ENCODE data around the gene TSC22D3.

GRCh38 chrX:107763647-107764046, 11.9 kb downstream of the TSC22D3 start:
- TF ChIP-seq, protein P1, sequence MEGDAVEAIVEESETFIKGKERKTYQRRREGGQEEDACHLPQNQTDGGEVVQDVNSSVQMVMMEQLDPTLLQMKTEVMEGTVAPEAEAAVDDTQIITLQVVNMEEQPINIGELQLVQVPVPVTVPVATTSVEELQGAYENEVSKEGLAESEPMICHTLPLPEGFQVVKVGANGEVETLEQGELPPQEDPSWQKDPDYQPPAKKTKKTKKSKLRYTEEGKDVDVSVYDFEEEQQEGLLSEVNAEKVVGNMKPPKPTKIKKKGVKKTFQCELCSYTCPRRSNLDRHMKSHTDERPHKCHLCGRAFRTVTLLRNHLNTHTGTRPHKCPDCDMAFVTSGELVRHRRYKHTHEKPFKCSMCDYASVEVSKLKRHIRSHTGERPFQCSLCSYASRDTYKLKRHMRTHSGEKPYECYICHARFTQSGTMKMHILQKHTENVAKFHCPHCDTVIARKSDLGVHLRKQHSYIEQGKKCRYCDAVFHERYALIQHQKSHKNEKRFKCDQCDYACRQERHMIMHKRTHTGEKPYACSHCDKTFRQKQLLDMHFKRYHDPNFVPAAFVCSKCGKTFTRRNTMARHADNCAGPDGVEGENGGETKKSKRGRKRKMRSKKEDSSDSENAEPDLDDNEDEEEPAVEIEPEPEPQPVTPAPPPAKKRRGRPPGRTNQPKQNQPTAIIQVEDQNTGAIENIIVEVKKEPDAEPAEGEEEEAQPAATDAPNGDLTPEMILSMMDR (IDR thresholded peaks at IDR 0.05): no peak
- TF ChIP-seq, protein P2, sequence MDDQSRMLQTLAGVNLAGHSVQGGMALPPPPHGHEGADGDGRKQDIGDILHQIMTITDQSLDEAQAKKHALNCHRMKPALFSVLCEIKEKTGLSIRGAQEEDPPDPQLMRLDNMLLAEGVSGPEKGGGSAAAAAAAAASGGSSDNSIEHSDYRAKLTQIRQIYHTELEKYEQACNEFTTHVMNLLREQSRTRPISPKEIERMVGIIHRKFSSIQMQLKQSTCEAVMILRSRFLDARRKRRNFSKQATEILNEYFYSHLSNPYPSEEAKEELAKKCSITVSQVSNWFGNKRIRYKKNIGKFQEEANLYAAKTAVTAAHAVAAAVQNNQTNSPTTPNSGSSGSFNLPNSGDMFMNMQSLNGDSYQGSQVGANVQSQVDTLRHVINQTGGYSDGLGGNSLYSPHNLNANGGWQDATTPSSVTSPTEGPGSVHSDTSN (IDR thresholded peaks at IDR 0.05): no peak
- TF ChIP-seq, protein P3, sequence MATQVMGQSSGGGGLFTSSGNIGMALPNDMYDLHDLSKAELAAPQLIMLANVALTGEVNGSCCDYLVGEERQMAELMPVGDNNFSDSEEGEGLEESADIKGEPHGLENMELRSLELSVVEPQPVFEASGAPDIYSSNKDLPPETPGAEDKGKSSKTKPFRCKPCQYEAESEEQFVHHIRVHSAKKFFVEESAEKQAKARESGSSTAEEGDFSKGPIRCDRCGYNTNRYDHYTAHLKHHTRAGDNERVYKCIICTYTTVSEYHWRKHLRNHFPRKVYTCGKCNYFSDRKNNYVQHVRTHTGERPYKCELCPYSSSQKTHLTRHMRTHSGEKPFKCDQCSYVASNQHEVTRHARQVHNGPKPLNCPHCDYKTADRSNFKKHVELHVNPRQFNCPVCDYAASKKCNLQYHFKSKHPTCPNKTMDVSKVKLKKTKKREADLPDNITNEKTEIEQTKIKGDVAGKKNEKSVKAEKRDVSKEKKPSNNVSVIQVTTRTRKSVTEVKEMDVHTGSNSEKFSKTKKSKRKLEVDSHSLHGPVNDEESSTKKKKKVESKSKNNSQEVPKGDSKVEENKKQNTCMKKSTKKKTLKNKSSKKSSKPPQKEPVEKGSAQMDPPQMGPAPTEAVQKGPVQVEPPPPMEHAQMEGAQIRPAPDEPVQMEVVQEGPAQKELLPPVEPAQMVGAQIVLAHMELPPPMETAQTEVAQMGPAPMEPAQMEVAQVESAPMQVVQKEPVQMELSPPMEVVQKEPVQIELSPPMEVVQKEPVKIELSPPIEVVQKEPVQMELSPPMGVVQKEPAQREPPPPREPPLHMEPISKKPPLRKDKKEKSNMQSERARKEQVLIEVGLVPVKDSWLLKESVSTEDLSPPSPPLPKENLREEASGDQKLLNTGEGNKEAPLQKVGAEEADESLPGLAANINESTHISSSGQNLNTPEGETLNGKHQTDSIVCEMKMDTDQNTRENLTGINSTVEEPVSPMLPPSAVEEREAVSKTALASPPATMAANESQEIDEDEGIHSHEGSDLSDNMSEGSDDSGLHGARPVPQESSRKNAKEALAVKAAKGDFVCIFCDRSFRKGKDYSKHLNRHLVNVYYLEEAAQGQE (IDR thresholded peaks at IDR 0.05; ENCODE audit: low read depth, low read length): no peak
- TF ChIP-seq SIN3A (IDR thresholded peaks at IDR 0.05; ENCODE audit: borderline replicate concordance, low read depth, low read length) (no peak), YY1 (IDR thresholded peaks at IDR 0.05; ENCODE audit: low read depth) (no peak), MXI1 (IDR thresholded peaks at IDR 0.05; ENCODE audit: low read depth, low read length) (no peak), EP300 (IDR thresholded peaks at IDR 0.05; ENCODE audit: borderline replicate concordance in 1 of 2, low read depth in 1 of 2, low read length in 1 of 2) (no peak), NRF1 (IDR thresholded peaks at IDR 0.05; ENCODE audit: low read depth, low read length) (no peak), TCF12 (IDR thresholded peaks at IDR 0.05) (no peak), FOXJ3 (CRISPR knock-in tag; IDR thresholded peaks at IDR 0.05) (no peak), EZH2phosphoT487 (IDR thresholded peaks at IDR 0.05; ENCODE audit: borderline replicate concordance, low read depth) (no peak), JUND (IDR thresholded peaks at IDR 0.05) (no peak), RCOR1 (IDR thresholded peaks at IDR 0.05; ENCODE audit: low read length) (no peak), GABPA (IDR thresholded peaks at IDR 0.05; ENCODE audit: low read depth) (no peak)

Data from SK-N-SH (cell line).